ENCODE data around the gene TAOK3.

DNA sequence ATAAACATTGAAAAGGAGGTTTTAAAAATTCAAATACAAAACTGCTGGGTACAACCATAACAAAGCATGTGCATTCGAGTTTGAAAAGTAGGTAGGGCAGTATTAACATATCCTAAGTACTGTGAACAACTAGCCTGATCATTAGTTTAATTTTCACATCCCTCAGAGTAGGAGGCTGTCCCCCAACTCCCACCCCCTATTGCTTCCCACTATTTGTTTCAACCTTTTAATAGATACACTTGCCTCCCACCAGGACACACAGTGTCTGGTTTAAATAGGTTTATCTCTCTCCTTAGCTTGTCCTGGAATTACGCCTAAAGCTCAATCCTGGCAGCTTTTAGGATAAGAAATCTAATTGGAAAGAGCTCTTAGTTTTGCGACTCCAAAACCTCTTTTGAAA is 2.1 kb downstream of the TAOK3 start:
- TF ChIP-seq, protein P1, sequence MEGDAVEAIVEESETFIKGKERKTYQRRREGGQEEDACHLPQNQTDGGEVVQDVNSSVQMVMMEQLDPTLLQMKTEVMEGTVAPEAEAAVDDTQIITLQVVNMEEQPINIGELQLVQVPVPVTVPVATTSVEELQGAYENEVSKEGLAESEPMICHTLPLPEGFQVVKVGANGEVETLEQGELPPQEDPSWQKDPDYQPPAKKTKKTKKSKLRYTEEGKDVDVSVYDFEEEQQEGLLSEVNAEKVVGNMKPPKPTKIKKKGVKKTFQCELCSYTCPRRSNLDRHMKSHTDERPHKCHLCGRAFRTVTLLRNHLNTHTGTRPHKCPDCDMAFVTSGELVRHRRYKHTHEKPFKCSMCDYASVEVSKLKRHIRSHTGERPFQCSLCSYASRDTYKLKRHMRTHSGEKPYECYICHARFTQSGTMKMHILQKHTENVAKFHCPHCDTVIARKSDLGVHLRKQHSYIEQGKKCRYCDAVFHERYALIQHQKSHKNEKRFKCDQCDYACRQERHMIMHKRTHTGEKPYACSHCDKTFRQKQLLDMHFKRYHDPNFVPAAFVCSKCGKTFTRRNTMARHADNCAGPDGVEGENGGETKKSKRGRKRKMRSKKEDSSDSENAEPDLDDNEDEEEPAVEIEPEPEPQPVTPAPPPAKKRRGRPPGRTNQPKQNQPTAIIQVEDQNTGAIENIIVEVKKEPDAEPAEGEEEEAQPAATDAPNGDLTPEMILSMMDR (IDR thresholded peaks at IDR 0.05; ENCODE audit: insufficient read depth, low read depth, low read length): no peak
- TF ChIP-seq EZH2 (IDR thresholded peaks at IDR 0.05; ENCODE audit: insufficient read depth, low read length): no peak

Data from astrocyte (in vitro differentiated cells and primary cell).